Endothelial cell of umbilical vein (primary cell): Measurements from ENCODE around the gene LRRN4CL.

Experiments used
- EZH2 ChIP-seq: IDR thresholded peaks from 2 replicates; pipeline ENCODE4 v1.6.1; 2012; ENCODE audit warnings: borderline replicate concordance, low read depth, mild to moderate bottlenecking, moderate library complexity, low read length, inconsistent platforms; ENCODE audit not compliant: severe bottlenecking
- GATA2 ChIP-seq: IDR thresholded peaks from 2 replicates; pipeline ENCODE4 v1.7.0; 2011; ENCODE audit warnings: low read depth, mild to moderate bottlenecking, moderate library complexity, mixed read lengths, low read length; ENCODE audit not compliant: insufficient read length, insufficient read depth
- JUN ChIP-seq: IDR thresholded peaks from 2 replicates; pipeline ENCODE4 v1.6.1; 2011; ENCODE audit warnings: borderline replicate concordance, low read depth; ENCODE audit not compliant: insufficient read length, insufficient read depth
- MYC ChIP-seq: IDR thresholded peaks from one replicate; pipeline ENCODE4 v1.6.1; 2011; ENCODE audit warnings: mild to moderate bottlenecking, low read depth, low read length
- POLR2A ChIP-seq: IDR thresholded peaks from 2 replicates; pipeline ENCODE4 v1.6.1; 2012; ENCODE audit warnings: low read depth, mild to moderate bottlenecking, control low read depth, low read length
- POLR2AphosphoS5 ChIP-seq: IDR thresholded peaks from 2 replicates; pipeline ENCODE4 v1.6.1; 2012; ENCODE audit warnings: low read depth, mild to moderate bottlenecking, control low read depth, low read length, moderate library complexity; ENCODE audit not compliant: insufficient read depth
- TF ChIP-seq, protein P1 (sequence below), 2 donors: IDR thresholded peaks; 1 replicate in 1 of 2; 2 replicates in 1 of 2; pipeline ENCODE4 v1.5.1; 2011; ENCODE audit warnings: low read length in 2 of 2, mild to moderate bottlenecking in 2 of 2, moderate library complexity in 2 of 2, control low read depth in 1 of 2, inconsistent platforms in 1 of 2, low read depth in 1 of 2; ENCODE audit not compliant: insufficient read depth in 1 of 2; ENCODE audit errors: extremely low read depth in 1 of 2

GRCh38 chr11:62648185-62648966 lies 41.0 kb downstream of the LRRN4CL start:
- no peak for TF ChIP-seq JUN
- TF ChIP-seq MYC = no peak
- TF ChIP-seq, protein P1, sequence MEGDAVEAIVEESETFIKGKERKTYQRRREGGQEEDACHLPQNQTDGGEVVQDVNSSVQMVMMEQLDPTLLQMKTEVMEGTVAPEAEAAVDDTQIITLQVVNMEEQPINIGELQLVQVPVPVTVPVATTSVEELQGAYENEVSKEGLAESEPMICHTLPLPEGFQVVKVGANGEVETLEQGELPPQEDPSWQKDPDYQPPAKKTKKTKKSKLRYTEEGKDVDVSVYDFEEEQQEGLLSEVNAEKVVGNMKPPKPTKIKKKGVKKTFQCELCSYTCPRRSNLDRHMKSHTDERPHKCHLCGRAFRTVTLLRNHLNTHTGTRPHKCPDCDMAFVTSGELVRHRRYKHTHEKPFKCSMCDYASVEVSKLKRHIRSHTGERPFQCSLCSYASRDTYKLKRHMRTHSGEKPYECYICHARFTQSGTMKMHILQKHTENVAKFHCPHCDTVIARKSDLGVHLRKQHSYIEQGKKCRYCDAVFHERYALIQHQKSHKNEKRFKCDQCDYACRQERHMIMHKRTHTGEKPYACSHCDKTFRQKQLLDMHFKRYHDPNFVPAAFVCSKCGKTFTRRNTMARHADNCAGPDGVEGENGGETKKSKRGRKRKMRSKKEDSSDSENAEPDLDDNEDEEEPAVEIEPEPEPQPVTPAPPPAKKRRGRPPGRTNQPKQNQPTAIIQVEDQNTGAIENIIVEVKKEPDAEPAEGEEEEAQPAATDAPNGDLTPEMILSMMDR (IDR thresholded peaks at IDR 0.05; ENCODE audit: extremely low read depth in 1 of 2, insufficient read depth in 1 of 2, low read depth in 1 of 2, low read length in 2 of 2) = no peak
- no peak for TF ChIP-seq POLR2AphosphoS5
- TF ChIP-seq POLR2A = no peak
- no peak for TF ChIP-seq EZH2
- TF ChIP-seq GATA2 = no peak
